WTC11 (cell line): Measurements from ENCODE around the gene ACVR1. TPM values are rescaled to one million over a fixed set of nuclear protein-coding genes. Genes with fewer than 3 reads are reported as not detected.

Source experiments
- ATAC-seq: fragments of 200-7000 bp; cut with Tn5 transposase; 2 replicates; pipeline ENCODE4 v1.10.0; 2021; ENCODE audit warnings: mild to moderate bottlenecking, moderate library complexity
- CTCF ChIA-PET: fragments of 300-600 bp; sonication (Branson Sonifier 250); formaldehyde crosslinking; loops from one replicate; lab custom pipeline; 2021; ENCODE audit warnings: antibody characterized with exemption; lab: Charles Lee
- POLR2A ChIA-PET: fragments of 350-600 bp; sonication (Branson Sonifier 250); formaldehyde crosslinking; loops from one replicate; lab custom pipeline; 2021; ENCODE audit warnings: antibody characterized with exemption; lab: Charles Lee
- DNase-seq: peaks from one replicate; pipeline ENCODE4 v3.0.0; 2021; ENCODE audit warnings: low spot score
- H3K27ac Mint-ChIP-seq: 2 replicates; pipeline ENCODE4 v1.8.0; 2021; ENCODE audit warnings: mixed read lengths
- H3K27me3 Mint-ChIP-seq: 2 replicates; pipeline ENCODE4 v1.8.0; 2021; ENCODE audit warnings: low read depth, mild to moderate bottlenecking, moderate library complexity, mixed read lengths
- H3K36me3 Mint-ChIP-seq: 2 replicates; pipeline ENCODE4 v1.8.0; 2021; ENCODE audit warnings: mixed read lengths
- H3K4me1 Mint-ChIP-seq: 2 replicates; pipeline ENCODE4 v1.8.0; 2022; ENCODE audit warnings: mixed read lengths
- H3K4me3 Mint-ChIP-seq: 2 replicates; pipeline ENCODE4 v1.8.0; 2021; ENCODE audit warnings: mild to moderate bottlenecking, moderate library complexity, mixed read lengths
- H3K9me3 Mint-ChIP-seq: 2 replicates; pipeline ENCODE4 v1.8.0; 2021; ENCODE audit warnings: mixed read lengths
- CREB1 ChIP-seq: sonication (generic); formaldehyde crosslinking; IDR thresholded peaks from 2 replicates; pipeline ENCODE4 v1.8.0; 2023; ENCODE audit warnings: mild to moderate bottlenecking, missing genetic modification reagents
- ESRRA ChIP-seq: sonication (generic); formaldehyde crosslinking; IDR thresholded peaks from 2 replicates; pipeline ENCODE4 v1.8.1; 2022; ENCODE audit warnings: mild to moderate bottlenecking, missing genetic modification reagents, borderline replicate concordance
- GABPB1 ChIP-seq: sonication (generic); formaldehyde crosslinking; IDR thresholded peaks from 2 replicates; pipeline ENCODE4 v1.8.1; 2023; ENCODE audit warnings: mild to moderate bottlenecking, missing genetic modification reagents
- GTF2I ChIP-seq: fragments of 250-450 bp; sonication (Bioruptor Pico); conservative IDR thresholded peaks from 2 replicates; pipeline ENCODE4 v1.4.0; 2021; ENCODE audit warnings: mild to moderate bottlenecking
- HMGA2 ChIP-seq: fragments of 250-450 bp; sonication (Bioruptor Pico); IDR thresholded peaks from 2 replicates; pipeline ENCODE4 v1.4.0; 2021; ENCODE audit warnings: mild to moderate bottlenecking, moderate library complexity
- MYBL2 ChIP-seq: sonication (generic); formaldehyde crosslinking; IDR thresholded peaks from 2 replicates; pipeline ENCODE4 v1.8.1; 2023; ENCODE audit warnings: mild to moderate bottlenecking, moderate library complexity, missing genetic modification reagents
- ZNF121 ChIP-seq: sonication (generic); formaldehyde crosslinking; IDR thresholded peaks from 2 replicates; pipeline ENCODE4 v1.8.0; 2023; ENCODE audit warnings: missing genetic modification reagents
- total RNA-seq: library from RNA; stranded (reverse); gene quantifications from 3 replicates; pipeline ENCODE4 v1.2.3, GENCODE V29; 2021
- TF ChIP-seq, protein P1 (sequence below): fragments of 250-450 bp; sonication (Bioruptor Pico); IDR thresholded peaks from 2 replicates; pipeline ENCODE4 v1.8.0; 2021; ENCODE audit warnings: mild to moderate bottlenecking
- TF ChIP-seq, protein P2 (sequence below): sonication (generic); formaldehyde crosslinking; IDR thresholded peaks from 2 replicates; pipeline ENCODE4 v1.8.1; 2022; ENCODE audit warnings: mild to moderate bottlenecking, moderate library complexity, missing genetic modification reagents
- TF ChIP-seq, protein P3 (sequence below): sonication (generic); formaldehyde crosslinking; conservative IDR thresholded peaks from 2 replicates; pipeline ENCODE4 v1.8.1; 2023; ENCODE audit warnings: mild to moderate bottlenecking, low read depth, missing genetic modification reagents, moderate library complexity
- TF ChIP-seq, protein P4 (sequence below): fragments of 250-450 bp; sonication (Bioruptor Pico); IDR thresholded peaks from 2 replicates; pipeline ENCODE4 v2.1.2; 2022; ENCODE audit warnings: mild to moderate bottlenecking, moderate library complexity
- TF ChIP-seq, protein P5 (sequence below): fragments of 200-600 bp; IDR thresholded peaks from 2 replicates; pipeline ENCODE4 v1.8.0; 2022; ENCODE audit warnings: antibody characterized with exemption
- TF ChIP-seq, protein P6 (sequence below): sonication (generic); formaldehyde crosslinking; IDR thresholded peaks from 2 replicates; pipeline ENCODE4 v1.8.0; 2023; ENCODE audit warnings: mild to moderate bottlenecking, missing genetic modification reagents
- TF ChIP-seq, protein P7 (sequence below): sonication (generic); formaldehyde crosslinking; IDR thresholded peaks from 2 replicates; pipeline ENCODE4 v1.8.0; 2022; ENCODE audit warnings: mild to moderate bottlenecking, missing genetic modification reagents
- TF ChIP-seq, protein P8 (sequence below): sonication (generic); formaldehyde crosslinking; IDR thresholded peaks from 2 replicates; pipeline ENCODE4 v1.8.0; 2023; ENCODE audit warnings: missing genetic modification reagents

ACVR1 gene
- total RNA-seq, 1 experiment from 2014 or later = 19.2 TPM

DNA sequence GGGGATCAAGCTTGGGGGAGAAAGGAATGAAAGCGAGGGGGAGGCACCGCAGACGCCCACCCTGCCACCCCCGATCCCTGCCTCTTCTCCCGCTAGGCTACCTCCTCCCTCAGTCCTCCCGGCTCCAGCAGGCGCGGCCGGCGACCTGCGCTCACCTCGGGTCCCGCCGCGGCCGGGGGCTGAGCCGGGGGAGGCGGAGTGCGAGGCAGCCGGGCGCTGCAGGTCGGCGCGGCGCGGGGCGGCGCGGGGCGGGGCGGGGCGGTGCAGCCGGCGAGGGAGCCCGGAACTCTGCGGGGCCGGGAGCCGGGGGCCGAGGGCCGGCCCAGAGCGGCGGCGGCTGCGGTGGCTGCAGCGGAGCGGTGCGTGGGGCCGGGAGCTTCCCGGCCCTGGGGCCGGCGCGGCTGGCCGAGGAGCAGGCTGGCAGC is 477 bp downstream of the ACVR1 start:
- Mint-ChIP-seq H3K27ac (no peak overlapping the region), H3K9me3 (no peaks in the 10 kb centered on the region)

DNA sequence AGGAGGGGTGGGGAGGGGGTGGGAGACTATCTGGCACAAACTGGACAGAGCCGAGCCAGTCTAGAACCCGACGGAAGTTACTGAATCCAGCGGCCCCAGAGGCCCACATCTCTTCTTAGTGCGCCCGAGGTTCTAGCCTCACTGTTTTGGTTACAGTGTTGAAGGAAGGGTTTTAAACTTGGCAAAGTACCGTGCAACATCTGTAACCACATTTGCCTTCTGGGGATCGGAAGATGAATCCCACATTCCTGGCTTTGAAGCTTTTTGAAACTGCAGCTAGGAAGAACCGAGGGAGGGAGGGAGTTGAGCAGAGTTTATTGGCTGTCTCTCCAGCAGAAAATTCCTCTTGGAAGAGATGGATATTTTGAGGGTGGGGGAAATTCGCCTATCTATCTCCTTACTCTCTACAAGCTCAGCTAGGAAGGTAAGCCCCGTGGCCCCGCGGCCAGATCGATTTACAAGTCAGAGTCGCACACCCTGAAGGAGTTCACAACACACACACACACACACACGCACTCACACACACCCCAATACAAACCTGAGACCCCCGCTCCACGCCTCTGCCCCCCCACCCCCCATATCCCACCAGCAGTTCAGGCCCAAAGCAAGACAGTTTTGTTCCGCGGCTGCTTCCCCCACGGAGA is 1.0 kb downstream of the ACVR1 start:
- ATAC-seq = no peak
- DNase-seq = peak; percentile 24

More for the DNA sequence above, 477 bp downstream of the ACVR1 start:
- TF ChIP-seq, protein P1, sequence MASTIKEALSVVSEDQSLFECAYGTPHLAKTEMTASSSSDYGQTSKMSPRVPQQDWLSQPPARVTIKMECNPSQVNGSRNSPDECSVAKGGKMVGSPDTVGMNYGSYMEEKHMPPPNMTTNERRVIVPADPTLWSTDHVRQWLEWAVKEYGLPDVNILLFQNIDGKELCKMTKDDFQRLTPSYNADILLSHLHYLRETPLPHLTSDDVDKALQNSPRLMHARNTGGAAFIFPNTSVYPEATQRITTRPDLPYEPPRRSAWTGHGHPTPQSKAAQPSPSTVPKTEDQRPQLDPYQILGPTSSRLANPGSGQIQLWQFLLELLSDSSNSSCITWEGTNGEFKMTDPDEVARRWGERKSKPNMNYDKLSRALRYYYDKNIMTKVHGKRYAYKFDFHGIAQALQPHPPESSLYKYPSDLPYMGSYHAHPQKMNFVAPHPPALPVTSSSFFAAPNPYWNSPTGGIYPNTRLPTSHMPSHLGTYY (CRISPR knock-in tag) = no peak
- TF ChIP-seq, protein P2, sequence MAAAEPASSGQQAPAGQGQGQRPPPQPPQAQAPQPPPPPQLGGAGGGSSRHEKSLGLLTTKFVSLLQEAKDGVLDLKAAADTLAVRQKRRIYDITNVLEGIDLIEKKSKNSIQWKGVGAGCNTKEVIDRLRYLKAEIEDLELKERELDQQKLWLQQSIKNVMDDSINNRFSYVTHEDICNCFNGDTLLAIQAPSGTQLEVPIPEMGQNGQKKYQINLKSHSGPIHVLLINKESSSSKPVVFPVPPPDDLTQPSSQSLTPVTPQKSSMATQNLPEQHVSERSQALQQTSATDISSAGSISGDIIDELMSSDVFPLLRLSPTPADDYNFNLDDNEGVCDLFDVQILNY (CRISPR knock-in tag) = 0 out of 2 replicates have a peak, but pooled peaks have one; percentile 3
- no peak for TF ChIP-seq HMGA2 (CRISPR knock-in tag)
- peak; percentile 59 for DNase-seq
- Mint-ChIP-seq H3K4me3 (peak overlapping the region; percentile 92), H3K27me3 (no peaks in the 10 kb centered on the region; the same call in 1 of the 2 replicates), H3K36me3 (no peaks in the 10 kb centered on the region), H3K4me1 (peaks cover 59% of the 10 kb centered on the region)
- peak; percentile 40 for ATAC-seq
- ChIA-PET POLR2A (interaction anchor here (0.9 to 1.4 kb wide), 4 partner anchors 9 to 58 kb away, joined by 3 to 6 read pairs (median 4); no protein-coding TSS in a partner anchor), CTCF (interaction anchor here (0.5 to 2.8 kb wide), 18 partner anchors 9 to 1761 kb away, joined by 3 to 11 read pairs (median 5); partner anchors contain the start of gene ACVR1C)

DNA sequence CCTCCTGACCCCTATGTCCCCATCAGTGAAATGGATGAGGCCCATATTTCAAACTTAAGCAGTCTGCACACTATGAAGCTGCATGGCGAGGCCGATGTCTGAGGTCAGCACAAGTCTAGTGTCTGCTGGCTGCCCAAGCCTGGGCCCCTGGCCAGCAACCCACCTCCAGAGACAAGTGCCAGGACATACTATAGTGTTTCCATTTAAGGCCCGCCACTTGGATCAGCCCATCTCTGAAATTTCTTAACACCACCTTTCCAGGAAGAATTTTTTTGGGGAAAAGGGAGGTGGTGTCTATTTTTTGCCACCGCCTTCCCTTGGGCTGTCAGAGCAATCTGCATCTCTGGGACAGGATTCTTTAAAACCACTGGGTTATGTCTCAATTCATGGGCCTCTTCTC is 1.8 kb downstream of the ACVR1 start:
- ChIA-PET POLR2A (interaction anchor here (0.5 kb wide), 1 partner anchor 68 kb away, joined by 3 read pairs; no protein-coding TSS in a partner anchor), CTCF (interaction anchor here (1.2 kb wide), 1 partner anchor 133 kb away, joined by 4 read pairs; no protein-coding TSS in a partner anchor)
- H3K27ac Mint-ChIP-seq = no peak overlapping the region
- peaks cover 65% of the 10 kb centered on the region for H3K4me1 Mint-ChIP-seq
- H3K36me3 Mint-ChIP-seq = no peaks in the 10 kb centered on the region
- DNase-seq (no peak), ATAC-seq (no peak)
- H3K27me3 Mint-ChIP-seq = no peaks in the 10 kb centered on the region; the same call in 1 of the 2 replicates
- no peaks in the 10 kb centered on the region for H3K9me3 Mint-ChIP-seq
- H3K4me3 Mint-ChIP-seq = peak overlapping the region; percentile 92
- TF ChIP-seq, protein P3, sequence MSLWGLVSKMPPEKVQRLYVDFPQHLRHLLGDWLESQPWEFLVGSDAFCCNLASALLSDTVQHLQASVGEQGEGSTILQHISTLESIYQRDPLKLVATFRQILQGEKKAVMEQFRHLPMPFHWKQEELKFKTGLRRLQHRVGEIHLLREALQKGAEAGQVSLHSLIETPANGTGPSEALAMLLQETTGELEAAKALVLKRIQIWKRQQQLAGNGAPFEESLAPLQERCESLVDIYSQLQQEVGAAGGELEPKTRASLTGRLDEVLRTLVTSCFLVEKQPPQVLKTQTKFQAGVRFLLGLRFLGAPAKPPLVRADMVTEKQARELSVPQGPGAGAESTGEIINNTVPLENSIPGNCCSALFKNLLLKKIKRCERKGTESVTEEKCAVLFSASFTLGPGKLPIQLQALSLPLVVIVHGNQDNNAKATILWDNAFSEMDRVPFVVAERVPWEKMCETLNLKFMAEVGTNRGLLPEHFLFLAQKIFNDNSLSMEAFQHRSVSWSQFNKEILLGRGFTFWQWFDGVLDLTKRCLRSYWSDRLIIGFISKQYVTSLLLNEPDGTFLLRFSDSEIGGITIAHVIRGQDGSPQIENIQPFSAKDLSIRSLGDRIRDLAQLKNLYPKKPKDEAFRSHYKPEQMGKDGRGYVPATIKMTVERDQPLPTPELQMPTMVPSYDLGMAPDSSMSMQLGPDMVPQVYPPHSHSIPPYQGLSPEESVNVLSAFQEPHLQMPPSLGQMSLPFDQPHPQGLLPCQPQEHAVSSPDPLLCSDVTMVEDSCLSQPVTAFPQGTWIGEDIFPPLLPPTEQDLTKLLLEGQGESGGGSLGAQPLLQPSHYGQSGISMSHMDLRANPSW (CRISPR knock-in tag) = no peak
- no peak for TF ChIP-seq MYBL2 (CRISPR knock-in tag)
- TF ChIP-seq, protein P4, sequence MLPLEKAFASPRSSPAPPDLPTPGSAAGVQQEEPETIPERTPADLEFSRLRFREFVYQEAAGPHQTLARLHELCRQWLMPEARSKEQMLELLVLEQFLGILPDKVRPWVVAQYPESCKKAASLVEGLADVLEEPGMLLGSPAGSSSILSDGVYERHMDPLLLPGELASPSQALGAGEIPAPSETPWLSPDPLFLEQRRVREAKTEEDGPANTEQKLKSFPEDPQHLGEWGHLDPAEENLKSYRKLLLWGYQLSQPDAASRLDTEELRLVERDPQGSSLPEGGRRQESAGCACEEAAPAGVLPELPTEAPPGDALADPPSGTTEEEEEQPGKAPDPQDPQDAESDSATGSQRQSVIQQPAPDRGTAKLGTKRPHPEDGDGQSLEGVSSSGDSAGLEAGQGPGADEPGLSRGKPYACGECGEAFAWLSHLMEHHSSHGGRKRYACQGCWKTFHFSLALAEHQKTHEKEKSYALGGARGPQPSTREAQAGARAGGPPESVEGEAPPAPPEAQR (CRISPR knock-in tag) = no peak
- TF ChIP-seq, protein P5, sequence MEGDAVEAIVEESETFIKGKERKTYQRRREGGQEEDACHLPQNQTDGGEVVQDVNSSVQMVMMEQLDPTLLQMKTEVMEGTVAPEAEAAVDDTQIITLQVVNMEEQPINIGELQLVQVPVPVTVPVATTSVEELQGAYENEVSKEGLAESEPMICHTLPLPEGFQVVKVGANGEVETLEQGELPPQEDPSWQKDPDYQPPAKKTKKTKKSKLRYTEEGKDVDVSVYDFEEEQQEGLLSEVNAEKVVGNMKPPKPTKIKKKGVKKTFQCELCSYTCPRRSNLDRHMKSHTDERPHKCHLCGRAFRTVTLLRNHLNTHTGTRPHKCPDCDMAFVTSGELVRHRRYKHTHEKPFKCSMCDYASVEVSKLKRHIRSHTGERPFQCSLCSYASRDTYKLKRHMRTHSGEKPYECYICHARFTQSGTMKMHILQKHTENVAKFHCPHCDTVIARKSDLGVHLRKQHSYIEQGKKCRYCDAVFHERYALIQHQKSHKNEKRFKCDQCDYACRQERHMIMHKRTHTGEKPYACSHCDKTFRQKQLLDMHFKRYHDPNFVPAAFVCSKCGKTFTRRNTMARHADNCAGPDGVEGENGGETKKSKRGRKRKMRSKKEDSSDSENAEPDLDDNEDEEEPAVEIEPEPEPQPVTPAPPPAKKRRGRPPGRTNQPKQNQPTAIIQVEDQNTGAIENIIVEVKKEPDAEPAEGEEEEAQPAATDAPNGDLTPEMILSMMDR = no peak

More for the DNA sequence above, 1.0 kb downstream of the ACVR1 start:
- ChIA-PET POLR2A (interaction anchor here (0.9 to 1.4 kb wide), 3 partner anchors 8 to 57 kb away, joined by 3 to 5 read pairs (median 3); no protein-coding TSS in a partner anchor), CTCF (interaction anchor here (0.5 to 2.8 kb wide), 7 partner anchors 26 to 1761 kb away, joined by 3 to 11 read pairs (median 5); no protein-coding TSS in a partner anchor)
- Mint-ChIP-seq H3K27me3 (no peaks in the 10 kb centered on the region; the same call in 1 of the 2 replicates), H3K9me3 (no peaks in the 10 kb centered on the region), H3K36me3 (no peaks in the 10 kb centered on the region), H3K4me1 (peaks cover 59% of the 10 kb centered on the region), H3K27ac (peak overlapping the region; percentile 87), H3K4me3 (peak overlapping the region; percentile 92)
- TF ChIP-seq ZNF121 (CRISPR knock-in tag) (no peak), GTF2I (CRISPR knock-in tag) (no peak), CREB1 (CRISPR knock-in tag) (no peak), GABPB1 (CRISPR knock-in tag) (no peak), ESRRA (no peak)
- TF ChIP-seq, protein P6, sequence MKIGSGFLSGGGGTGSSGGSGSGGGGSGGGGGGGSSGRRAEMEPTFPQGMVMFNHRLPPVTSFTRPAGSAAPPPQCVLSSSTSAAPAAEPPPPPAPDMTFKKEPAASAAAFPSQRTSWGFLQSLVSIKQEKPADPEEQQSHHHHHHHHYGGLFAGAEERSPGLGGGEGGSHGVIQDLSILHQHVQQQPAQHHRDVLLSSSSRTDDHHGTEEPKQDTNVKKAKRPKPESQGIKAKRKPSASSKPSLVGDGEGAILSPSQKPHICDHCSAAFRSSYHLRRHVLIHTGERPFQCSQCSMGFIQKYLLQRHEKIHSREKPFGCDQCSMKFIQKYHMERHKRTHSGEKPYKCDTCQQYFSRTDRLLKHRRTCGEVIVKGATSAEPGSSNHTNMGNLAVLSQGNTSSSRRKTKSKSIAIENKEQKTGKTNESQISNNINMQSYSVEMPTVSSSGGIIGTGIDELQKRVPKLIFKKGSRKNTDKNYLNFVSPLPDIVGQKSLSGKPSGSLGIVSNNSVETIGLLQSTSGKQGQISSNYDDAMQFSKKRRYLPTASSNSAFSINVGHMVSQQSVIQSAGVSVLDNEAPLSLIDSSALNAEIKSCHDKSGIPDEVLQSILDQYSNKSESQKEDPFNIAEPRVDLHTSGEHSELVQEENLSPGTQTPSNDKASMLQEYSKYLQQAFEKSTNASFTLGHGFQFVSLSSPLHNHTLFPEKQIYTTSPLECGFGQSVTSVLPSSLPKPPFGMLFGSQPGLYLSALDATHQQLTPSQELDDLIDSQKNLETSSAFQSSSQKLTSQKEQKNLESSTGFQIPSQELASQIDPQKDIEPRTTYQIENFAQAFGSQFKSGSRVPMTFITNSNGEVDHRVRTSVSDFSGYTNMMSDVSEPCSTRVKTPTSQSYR = no peak
- TF ChIP-seq, protein P7, sequence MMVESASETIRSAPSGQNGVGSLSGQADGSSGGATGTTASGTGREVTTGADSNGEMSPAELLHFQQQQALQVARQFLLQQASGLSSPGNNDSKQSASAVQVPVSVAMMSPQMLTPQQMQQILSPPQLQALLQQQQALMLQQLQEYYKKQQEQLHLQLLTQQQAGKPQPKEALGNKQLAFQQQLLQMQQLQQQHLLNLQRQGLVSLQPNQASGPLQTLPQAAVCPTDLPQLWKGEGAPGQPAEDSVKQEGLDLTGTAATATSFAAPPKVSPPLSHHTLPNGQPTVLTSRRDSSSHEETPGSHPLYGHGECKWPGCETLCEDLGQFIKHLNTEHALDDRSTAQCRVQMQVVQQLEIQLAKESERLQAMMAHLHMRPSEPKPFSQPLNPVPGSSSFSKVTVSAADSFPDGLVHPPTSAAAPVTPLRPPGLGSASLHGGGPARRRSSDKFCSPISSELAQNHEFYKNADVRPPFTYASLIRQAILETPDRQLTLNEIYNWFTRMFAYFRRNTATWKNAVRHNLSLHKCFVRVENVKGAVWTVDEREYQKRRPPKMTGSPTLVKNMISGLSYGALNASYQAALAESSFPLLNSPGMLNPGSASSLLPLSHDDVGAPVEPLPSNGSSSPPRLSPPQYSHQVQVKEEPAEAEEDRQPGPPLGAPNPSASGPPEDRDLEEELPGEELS (CRISPR knock-in tag) = no peak
- TF ChIP-seq, protein P8, sequence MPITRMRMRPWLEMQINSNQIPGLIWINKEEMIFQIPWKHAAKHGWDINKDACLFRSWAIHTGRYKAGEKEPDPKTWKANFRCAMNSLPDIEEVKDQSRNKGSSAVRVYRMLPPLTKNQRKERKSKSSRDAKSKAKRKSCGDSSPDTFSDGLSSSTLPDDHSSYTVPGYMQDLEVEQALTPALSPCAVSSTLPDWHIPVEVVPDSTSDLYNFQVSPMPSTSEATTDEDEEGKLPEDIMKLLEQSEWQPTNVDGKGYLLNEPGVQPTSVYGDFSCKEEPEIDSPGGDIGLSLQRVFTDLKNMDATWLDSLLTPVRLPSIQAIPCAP (CRISPR knock-in tag) = no peak
